Retinal pigment epithelial cell (primary cell): ENCODE data around the gene BOLA3.

ENCODE experiments used
- DNase-seq: peaks from one replicate; pipeline ENCODE4 v3.0.0-alpha.2; 2010; ENCODE audit warnings: low read depth
- H3K4me3 ChIP-seq: 2 replicates; pipeline ENCODE4 v1.5.1; 2011; ENCODE audit warnings: mild to moderate bottlenecking, low read length, control low read depth, moderate library complexity
- CTCF ChIP-seq: conservative IDR thresholded peaks from 2 replicates; pipeline ENCODE4 v1.5.1; 2011; ENCODE audit warnings: low read depth, low read length, control low read depth, inconsistent platforms

The BOLA3 gene

GRCh38 chr2:74103763-74104162 lies 43.9 kb downstream of the BOLA3 start:
- no peak for DNase-seq
- H3K4me3 ChIP-seq, result no peak overlapping the region
- TF ChIP-seq CTCF, result no peak

GRCh38 chr2:74102516-74102915 lies 45.2 kb downstream of the BOLA3 start:
- no peak overlapping the region for H3K4me3 ChIP-seq
- no peak for DNase-seq
- TF ChIP-seq CTCF, result no peak

- TF ChIP-seq CTCF, result no peak
- H3K4me3 ChIP-seq, result no peak overlapping the region
- no peak for DNase-seq
These were observed 46.0 kb downstream of the BOLA3 start for GRCh38 chr2:74101574-74102300.

GRCh38 chr2:74100254-74101216 lies 47.2 kb downstream of the BOLA3 start:
- H3K4me3 ChIP-seq, result no peak overlapping the region
- DNase-seq, result no peak
- TF ChIP-seq CTCF, result no peak

- no peak overlapping the region for H3K4me3 ChIP-seq
- DNase-seq, result no peak
- TF ChIP-seq CTCF, result no peak
These were observed 47.9 kb downstream of the BOLA3 start for GRCh38 chr2:74099835-74100234.

GRCh38 chr2:74099271-74099670 lies 48.4 kb downstream of the BOLA3 start:
- no peak for DNase-seq
- no peak overlapping the region for H3K4me3 ChIP-seq
- no peak for TF ChIP-seq CTCF
